Fibroblast of lung (primary cell): ENCODE measurements around the gene SIM1.

Experiments used
- CTCF ChIP-seq, 2 donors: IDR thresholded peaks in 1 of 2; conservative IDR thresholded peaks in 1 of 2; 1 replicate in 1 of 2; 2 replicates in 1 of 2; pipeline ENCODE4 v1.5.1; 2011 to 2012; ENCODE audit warnings: low read length in 2 of 2, control low read depth in 1 of 2, inconsistent platforms in 1 of 2, low read depth in 1 of 2, mild to moderate bottlenecking in 1 of 2
- EZH2 ChIP-seq: IDR thresholded peaks from 2 replicates; pipeline ENCODE4 v1.5.1; 2012; ENCODE audit warnings: low read length, control low read depth, mild to moderate bottlenecking; ENCODE audit errors: missing control alignments

GRCh38 chr6:100459592-100460184, 5.0 kb downstream of the SIM1 start:
- TF ChIP-seq CTCF (conservative IDR thresholded peaks at IDR 0.05 in 1 of 2, IDR thresholded peaks at IDR 0.05 in 1 of 2; ENCODE audit: low read depth in 1 of 2, low read length in 2 of 2) (no peak), EZH2 (no peak)
